Mammary epithelial cell (primary cell): ENCODE results near the gene ZNF653.

Experiments used
- CTCF ChIP-seq, 2 donors: IDR thresholded peaks in 1 of 2; conservative IDR thresholded peaks in 1 of 2; 2 replicates each; pipeline ENCODE4 v1.5.1; 2011 to 2012; ENCODE audit warnings: inconsistent platforms in 2 of 2, low read length in 2 of 2, mild to moderate bottlenecking in 2 of 2, control low read depth in 1 of 2, low read depth in 1 of 2; ENCODE audit not compliant: insufficient read depth in 1 of 2; ENCODE audit errors: extremely low read depth in 1 of 2
- EZH2 ChIP-seq: IDR thresholded peaks from 2 replicates; pipeline ENCODE4 v1.6.1; 2012; ENCODE audit warnings: low read length, inconsistent platforms, borderline replicate concordance

DNA sequence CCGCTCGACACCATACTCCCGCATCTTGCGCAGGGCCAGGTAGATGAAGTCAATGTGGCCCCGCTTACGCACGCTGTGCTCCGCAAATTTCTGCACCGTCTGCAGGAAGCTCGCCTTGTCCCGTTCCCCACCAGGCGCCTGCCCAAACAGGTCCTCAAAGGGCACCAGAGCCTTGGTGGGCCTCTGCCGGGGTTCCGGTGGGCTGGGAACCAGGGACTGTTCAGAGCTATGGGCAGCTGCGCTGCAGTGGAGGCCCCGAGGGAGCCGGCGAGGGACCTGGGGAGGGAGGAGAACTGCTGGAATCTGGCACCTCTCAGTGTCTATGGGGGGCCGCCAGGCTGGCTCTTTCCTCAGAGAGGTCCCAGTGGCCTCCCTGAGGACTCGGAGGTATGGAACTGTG, 8.3 kb upstream of the ZNF653 start:
- TF ChIP-seq CTCF (conservative IDR thresholded peaks at IDR 0.05 in 1 of 2, IDR thresholded peaks at IDR 0.05 in 1 of 2; ENCODE audit: extremely low read depth in 1 of 2, insufficient read depth in 1 of 2, low read depth in 1 of 2, low read length in 2 of 2): no peak
- no peak for TF ChIP-seq EZH2
